NCI-H446 treated with DMSO at 0.1 percent for 48 hours (cell line): ENCODE measurements around the gene BTBD2.

Experiments used
- DNase-seq: peaks from one replicate; lab custom pipeline; 2025; lab: John Stamatoyannopoulos, UW

BTBD2 gene

DNA sequence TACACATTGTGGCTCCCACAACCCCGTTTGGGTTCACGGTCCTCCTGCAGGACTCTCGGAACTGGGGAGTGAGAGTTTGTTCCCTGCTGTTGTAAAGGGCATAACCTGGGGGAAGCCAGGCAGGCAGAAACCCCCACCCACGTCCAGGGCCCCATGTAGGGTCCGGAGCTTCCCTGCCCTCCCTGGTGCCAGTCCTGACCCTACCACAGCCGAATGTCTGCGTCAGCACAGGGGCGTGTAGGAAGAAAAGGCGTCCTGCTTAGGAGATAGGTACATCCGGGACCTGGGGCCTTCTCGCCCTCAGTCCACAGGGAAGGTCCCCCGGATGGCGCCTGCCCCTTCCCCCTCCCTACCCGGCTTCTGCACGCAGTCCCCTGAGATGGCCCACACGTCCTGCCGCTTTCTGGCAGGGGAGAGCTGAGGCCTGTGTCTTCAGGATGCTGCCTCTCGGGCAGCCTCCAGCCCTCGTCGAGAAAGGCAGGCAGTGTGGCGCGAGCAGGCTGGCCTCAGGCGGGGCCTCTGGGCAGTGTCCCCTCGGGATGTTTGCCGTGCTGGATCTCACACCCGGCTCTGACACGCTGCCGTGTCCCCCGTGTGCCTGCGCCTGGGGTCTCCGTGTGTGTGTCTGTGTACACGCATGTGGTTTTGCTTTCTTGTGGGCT, 55.5 kb downstream of the BTBD2 start:
- DNase-seq: no peak

DNA sequence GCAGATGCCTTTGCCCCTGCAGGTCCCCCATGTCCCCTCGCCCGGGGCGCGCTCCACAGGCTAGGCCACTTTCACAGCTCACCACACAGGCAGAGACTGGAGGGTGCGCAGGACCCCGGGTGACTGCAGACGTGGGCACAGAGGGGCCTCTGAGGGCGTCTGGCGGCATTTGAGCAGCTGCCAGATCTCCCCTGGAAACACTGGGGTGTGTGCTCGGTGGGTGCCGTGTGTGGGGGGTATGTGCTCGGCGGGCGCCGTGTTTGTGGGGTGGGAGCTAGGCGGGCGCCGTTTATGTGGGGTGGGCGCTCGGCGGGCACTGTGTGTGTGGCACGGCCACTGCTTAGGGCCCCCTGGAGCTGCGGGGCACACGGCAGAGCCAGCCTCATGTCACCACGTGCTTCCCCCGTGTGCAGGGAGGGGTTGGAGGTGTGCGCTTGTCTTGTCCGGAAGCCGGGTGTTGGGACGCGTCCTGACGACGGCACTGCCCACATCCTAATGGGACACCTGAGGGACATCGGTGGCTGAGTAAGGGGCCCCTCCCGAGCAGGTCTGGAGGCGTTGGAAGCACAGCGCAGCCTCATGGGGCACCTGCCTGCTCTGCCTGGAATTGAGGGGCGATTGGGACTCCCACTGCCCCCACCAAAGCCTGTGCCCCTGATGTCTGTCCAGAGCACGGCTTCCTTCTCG, 57.8 kb downstream of the BTBD2 start:
- DNase-seq: no peak

DNA sequence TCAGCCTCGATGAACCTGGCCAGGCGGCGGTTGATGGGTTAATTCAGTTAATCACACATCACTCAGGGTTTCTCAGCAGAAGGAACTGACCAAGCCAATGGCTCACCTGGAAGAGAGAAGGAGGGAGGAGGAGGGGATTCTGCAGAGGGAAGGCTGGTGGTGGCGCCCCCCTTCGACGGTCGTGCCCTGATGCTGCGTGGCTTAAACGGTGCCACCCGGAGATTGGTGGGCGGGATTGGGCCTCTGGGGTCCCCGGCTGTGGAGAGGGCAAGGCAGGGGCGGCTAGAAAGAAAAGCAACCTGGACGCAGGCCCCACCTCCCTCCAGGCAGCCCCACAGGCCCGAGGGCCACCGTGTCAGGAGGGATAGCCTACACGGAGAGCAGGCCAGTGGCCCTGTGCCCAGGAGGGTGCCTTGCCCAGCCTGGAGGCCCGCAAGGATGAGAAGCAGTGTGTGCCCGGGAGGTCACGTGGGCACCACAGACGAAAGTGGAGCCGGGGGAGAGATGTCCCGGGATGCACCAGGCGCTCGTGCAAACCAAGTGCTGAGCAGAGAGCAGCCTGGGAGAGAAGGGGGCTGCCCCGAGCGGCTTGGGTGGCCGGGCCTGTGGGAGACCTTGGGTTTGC, 58.5 kb downstream of the BTBD2 start:
- no peak for DNase-seq

DNA sequence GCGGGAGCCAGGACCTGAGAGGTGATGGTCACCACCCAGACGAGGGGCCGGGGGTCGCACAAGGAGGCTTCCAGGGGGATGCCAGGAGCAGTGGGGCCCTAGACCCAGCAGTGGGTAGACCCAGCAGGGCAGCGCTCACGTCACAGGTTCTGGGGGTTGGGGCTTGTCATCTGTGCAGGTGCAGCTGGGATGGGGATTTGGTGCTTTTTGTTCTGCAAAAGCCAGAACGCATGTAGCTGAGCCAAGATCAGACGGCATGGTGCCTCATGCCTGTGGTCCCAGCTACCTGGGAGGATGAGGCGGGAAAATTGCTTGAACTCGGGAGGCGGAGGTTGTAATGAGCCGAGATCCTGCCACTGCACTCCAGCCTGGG, 59.4 kb downstream of the BTBD2 start:
- no peak for DNase-seq

DNA sequence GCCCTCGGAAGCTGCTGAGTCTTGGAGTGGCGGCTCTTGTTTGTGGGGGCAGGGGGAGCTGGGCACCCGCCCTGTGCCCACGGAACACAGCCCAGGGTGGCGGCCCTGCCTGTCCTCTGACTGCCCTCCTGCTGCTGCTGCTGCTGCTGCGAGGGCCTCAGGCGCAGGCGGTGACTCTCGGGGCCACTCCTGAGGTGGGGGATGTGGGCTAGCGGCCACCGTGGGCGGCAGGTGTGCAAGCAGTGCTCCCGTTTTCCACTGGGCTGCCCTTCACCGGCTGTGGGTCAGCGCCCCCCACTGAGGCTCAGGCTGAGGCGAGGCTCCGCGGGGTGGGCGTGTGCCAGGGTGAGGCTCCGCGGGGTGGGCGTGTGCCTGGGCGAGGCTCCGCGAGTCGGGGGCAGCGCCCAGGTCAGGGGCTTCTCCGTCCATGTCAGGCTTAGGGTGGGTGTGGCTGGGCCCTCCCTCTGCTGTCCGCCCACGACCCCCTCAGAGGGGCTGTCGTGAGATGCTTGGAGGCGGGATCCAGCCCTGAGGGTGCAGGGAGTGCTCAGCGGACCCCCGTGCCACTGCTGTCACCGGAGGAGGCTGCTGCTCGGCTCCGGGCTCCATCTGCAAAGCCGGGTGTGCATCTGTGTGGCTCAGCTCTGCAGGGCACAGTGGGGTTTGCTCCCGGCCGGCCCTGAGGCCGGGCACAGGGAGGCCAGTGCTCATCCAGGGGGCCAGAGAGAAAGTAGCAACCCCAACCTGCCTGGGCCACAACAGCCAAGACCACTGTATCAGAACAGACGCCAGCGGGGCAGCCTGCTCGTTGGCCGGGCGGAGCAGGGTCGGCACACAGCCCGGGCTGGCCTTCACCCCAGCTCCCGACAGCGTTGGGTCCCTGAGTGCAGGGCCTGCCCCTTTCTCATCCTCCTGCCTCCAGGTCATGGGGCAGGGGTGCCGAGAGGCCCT, 60.1 kb downstream of the BTBD2 start:
- DNase-seq: no peak

DNA sequence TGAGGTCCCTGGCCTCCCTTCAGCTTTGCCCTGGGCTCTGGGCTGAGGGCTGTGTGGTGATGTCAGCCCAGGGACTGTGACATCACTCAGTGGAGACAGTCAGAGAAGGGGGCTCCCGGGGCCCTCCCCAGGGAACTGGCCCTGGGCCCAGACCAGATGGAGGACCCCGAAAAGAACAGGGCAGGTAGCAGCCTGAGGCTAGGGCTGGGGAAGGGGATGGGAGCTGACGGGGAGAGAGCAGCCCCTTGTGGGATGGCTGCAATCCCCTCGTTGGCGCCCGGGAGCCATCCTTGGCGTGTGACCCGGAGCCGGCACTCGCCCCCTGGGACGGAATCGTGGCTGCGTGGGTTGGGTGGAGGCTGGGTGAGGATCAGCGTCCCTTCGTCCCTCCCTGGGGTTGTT, 61.0 kb downstream of the BTBD2 start:
- no peak for DNase-seq

DNA sequence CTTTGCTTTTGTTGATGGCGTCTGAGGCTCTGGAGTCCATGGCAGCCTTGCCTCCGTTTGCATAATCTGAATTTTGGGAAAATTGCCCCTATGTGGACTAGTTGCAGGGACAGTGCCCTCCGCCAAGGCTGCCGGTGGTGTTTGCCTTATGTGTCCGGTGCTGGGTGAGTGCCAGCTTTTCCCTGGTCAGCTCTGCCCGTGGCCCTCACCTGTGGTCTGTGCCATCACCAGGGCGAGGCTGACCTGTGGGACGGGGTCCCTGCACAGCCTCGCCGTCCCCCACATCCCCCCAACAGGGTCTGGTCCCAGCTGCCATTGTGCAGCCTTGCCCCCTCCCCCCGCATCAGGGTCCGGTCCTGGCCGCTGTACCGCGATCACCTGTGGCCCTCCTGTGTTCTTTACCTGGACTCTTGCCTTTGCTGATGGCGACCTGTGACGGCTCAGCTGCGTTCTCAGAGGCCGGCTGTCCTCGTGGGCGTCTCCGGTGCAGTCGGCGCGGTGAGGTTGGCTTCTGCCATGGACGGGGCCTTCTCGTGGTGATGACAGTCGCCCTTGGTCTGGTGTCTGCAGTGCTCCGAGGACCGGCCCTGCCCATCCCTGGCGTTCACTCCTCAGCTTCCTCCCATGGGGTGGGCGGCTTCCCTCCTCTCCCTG, 61.9 kb downstream of the BTBD2 start:
- DNase-seq: no peak

DNA sequence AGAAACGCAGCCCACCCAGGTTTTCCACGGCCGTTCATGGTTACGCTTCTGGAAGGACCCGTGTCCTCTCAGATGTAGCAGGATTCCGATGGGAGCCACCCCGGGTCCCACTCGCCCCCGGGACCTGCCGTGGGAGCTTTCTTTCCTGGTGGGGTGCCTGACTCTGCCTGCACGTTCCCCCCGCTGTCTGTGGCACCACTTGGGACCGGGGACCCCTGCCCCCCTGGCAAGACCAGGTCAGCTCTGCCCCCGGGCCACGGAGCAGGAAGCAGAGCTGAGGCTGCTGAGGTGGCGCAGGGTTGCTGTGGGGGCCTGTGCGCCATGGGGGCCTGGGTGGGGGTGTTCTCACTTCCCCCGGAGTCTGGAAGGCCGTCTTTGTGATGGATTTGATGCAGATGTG, 62.5 kb downstream of the BTBD2 start:
- DNase-seq: no peak

DNA sequence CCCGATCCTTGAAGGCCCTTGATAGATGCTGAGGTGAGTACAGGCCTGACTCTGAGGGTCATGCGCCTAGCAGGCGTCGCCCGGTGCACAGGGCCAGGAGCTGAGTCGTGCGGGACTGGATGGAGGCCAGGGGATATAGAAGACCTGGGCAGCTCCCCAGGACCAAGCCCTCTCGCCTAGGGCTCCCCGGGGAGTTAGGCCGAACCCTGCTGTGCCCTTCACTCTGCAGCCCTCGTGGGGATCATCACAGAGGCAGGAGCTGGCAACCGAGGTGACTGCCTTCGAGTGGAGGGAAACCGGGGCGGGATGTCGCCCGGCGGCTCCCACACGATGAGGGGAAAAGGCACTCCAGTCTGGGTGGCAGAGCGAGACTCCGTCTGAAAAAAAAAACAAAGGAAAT, 62.9 kb downstream of the BTBD2 start:
- no peak for DNase-seq

DNA sequence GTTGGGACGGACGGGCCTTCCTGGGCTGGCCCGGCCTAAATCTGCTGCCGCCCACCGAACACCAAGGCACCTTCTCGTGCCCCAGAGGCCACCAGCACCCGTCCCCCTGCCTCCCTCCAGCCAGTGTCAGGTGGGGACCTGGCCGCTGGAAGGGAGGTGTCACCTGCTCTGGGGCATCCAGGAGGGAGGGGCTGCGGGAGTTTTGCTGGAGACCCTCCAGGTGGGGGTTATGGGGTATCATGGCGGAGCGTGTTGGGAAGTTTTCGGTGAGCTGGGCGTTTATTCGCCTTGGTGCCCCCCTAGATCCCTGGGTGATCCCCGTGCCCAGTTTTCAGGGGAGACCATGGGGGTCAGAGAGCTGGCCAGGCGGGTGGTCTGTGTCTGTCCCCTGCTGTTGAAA, 64.9 kb downstream of the BTBD2 start:
- no peak for DNase-seq

DNA sequence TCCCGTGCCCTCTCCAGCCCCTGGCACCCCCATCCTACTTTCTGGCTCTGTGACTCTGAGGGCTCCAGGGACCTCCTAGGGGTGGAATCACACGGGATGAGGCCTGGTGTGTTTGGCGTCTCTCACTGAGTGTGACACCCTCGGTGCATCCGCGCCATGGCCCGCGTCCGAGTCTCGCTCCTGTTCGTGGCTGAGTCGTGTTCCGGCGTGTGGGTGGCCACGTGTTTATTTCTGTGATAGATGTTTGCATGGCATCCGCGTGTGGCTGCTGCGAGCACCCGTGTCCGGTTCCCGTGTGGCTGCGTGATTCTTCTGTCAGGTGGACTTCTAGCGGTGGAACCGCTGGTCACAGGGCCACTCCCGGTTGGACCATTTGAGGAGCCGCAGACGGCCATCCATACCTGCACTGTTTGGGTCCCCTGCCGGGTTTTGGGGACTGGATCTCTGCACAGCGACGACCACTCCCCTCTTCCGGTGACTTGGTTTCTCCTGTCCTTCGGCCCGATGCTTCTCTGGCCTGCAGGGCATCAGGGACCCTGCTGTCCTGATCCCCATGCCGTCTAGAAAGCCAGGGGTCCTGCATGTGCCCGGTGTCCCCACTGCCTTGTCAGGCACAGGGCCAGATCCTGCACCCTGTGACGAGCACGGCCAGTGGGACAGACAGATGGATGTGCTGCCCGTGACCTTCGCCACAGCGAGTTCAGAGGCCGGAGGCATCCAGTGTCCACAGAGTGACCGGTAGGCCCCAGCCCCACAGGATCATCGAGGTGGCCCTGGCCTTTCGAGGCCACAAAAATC, 66.0 kb downstream of the BTBD2 start:
- DNase-seq: no peak

DNA sequence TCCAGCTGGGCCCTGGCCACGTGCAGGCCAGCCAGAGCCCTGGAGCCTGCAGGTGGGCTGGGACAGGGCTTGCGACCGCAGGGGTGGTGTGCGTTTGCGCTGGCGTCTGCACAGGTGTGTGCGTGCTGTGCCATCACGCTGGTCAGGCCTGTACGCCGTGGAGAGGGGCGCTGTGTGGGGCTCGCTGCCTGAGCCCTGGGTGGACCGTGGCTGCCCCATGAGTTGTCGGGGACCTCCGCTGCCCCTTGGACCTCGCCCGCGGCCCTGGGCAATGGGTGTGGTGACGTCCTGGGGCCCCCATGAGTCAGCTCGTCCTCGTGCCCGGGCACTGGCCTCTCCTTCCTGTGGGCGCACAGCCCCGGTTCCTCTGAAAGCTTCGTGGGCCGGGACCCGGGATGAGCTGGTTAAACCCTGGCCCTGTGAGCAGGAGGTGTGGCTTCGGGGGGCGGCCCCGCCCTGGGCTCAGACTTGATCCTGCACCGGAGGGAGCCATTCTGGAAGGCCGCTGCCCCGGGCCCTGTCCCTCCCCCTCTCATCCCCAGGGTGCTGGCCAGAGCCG, 67.8 kb downstream of the BTBD2 start:
- no peak for DNase-seq

DNA sequence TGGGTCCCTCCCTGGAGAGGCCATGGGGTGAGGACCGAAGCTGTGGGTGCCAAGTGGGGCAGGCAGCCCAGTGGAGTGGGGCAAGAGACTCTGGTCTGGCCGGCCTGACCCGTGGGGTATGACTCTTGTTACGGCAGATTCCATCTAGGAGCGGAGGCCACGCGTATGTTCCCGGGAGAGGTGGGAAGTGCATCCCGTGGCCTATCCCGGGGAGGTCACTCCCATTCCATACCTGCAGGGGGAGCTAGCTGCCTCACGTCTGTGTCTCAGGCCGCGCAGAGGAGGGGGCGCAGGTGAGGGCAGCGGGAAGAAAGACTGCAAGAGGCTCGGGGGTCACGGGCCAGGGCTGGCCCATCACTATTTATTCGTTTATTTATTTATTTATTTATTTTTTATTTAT, 69.6 kb downstream of the BTBD2 start:
- DNase-seq: no peak

DNA sequence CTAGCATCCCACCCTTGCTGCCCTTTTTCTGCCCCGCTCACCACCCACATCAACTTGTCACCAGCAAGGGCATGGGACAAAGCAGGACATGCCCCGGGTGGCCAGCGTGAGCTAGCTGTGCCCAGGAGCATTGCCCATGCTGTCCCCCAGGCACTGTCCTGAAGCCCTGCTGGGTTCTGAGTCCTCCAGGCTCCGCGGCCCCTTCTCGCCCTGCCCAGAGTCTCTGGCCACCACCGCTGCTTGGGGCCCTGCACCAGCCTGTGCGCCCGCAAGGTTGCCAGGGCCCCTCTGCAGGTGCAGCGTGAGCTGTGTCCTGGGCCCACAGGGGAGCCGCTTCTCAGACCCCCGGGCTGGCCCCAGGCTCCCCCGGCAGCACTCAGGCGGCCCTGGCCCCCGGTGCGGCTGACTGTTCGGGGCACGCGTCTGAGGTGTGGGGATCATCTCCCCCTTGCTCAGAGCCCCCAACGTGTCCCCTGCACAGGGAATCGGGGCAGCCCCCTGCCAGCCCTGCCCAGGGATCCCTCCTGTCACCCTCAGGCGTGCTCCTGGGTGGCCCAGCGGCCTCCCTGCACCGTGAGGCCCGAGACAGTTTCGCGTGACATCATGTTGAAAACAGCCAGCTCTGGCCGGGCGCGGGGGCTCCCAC, 70.5 kb downstream of the BTBD2 start:
- no peak for DNase-seq

DNA sequence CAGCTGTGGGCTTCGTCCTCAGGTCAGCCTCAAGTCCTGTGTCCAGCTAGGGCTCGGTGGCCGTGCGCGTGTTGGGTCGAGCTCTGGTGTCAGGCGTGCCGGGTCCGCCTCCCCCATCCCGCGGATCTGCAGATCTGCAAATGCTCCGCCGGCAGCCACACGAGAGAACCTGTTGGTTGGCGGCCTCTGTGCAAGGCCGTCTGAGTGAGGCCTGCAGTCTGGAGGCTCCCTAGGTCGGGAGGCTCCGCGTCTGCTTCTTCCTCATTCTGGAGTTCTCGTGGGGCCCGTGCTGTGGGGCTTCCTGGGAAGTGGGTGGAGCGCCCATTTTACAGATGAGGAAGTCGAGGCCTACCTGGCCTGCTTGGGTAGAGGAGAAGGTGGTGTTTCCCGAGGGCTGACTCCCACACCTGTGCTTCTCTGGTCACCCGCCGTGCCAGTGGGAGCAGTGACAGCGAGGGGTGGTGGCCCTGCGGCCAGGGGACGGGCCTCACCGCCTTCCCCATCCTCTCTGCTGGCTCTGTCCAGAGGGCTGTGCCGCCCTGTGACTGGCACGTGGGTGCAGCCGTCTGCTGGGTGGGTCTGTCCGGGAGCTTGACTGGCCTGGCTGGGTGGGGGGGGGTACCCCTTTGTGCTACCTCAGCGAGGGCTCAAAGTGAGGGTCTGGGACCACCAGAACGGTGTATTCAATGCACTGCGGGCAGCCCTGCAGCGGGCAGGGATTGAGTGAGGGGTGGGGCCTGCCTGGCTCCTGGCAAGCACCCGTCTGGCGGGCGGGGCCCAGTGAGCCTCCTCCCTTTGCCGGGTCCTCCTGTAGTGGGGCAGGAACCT, 71.2 kb downstream of the BTBD2 start:
- no peak for DNase-seq

DNA sequence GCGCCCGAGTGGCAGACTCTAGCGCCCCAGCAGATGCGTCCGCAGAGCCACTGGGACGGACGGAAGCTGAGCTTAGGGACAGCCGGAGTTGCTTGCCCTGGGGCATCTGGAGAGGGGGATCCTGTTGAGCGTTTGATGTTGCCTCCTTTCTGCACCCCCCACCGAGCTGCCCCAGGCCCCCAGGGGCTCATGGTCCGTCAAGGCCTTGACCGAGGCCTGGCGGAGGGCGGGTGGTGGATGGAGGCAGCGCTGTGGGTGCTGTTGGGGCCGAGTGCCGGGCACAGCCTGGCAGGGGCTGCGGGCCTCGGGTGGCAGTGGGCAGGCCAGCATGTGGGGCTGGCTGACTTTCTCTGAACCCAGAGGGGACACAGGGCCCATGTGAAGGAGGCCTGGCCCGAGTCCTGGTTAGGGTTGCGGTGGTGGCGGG, 71.8 kb downstream of the BTBD2 start:
- no peak for DNase-seq

DNA sequence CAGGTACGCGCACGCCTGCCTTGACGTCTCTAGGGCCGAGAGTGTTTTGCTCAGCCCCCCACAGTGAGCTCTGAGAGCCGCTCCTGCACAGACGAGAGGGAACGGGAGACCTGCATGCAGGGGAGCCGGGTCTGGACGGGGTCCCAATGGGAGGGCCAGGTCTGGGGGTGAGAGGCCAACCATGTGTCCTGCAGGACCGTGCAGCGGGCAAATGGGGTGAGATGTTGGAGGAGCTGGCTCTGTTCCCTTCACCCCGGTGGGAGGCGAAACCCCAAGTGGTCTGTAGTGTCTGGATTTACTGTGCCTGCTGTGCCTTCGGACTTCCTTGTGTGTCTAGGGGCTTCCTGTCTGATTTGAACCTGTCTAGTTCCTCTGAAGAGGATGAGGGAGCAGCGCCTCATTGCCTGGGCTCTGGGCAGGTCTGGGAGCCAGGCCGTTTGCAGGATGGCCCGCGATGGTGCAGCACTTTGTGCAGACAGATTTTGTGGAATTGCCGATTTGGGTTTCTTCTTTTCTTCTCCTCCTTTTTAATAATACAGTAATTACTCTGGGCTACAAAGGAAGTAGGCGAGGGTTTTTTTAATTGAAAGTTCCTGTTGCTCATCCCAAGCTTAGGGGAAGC, 72.5 kb downstream of the BTBD2 start:
- DNase-seq: no peak

DNA sequence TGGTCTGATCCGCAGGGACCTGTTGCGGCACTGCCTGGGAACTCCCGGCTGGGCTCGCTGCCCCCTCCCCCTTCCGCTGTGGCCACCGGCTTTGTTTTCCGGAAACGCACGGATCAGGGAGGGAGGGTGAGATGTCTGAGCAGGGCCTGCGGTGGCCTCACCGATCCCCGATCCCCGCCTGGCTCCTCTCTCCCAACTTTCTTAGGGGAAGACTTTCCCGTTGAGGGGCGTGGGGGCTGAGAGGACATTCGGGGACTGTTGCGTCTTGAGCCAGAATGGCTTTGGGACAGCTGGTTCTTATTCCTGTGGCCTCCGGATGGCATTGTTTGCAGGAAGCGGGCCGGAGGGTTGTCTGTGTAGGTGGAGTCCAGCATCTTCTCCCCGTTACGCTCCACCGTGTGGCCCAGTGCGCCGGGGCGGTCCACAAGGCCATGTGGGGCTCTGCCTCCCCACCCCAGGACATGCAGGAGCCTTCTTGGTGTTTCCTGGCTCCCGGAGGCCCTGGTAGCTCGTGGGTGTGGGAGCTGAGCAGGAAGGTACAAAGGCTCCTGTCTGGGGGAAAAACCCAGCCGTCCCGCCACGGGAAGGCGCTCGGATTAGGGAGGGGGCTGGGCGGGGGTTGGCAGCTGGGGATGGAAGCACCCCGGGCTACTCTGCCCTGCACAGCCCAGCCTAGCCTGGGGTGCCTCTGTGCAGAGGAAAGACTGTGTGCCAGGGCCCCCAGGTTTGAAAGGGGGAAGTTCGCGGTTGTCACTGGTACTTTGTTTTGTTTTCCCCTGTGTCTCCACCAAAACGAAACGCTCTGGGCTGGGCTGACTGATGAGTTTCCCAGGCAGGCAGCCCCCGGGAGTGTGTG, 73.2 kb downstream of the BTBD2 start:
- no peak for DNase-seq
